ENCODE data around the gene POMP.

The POMP gene

DNA sequence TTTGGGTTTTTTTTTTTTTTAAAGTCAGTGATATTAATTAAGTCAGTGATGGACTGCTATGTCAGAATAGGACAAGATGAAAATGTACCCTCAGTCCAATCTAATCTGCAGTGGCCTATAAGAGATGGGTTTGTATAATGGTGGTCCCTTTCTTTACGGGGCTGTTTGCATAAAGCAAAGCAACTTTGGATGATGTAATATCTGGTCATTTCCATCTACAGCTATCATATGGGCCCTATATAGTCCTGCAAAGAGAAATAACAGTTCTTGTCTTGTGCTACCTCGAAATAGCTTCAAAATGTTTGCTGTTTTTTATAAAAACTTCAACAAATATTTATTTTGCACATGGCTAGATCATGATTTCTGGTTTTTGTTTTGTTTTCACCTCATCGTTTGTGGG, 20.2 kb upstream of the POMP start:
- TF ChIP-seq ZFX (IDR thresholded peaks at IDR 0.05; ENCODE audit: borderline replicate concordance), result no peak
- TF ChIP-seq, protein P1, sequence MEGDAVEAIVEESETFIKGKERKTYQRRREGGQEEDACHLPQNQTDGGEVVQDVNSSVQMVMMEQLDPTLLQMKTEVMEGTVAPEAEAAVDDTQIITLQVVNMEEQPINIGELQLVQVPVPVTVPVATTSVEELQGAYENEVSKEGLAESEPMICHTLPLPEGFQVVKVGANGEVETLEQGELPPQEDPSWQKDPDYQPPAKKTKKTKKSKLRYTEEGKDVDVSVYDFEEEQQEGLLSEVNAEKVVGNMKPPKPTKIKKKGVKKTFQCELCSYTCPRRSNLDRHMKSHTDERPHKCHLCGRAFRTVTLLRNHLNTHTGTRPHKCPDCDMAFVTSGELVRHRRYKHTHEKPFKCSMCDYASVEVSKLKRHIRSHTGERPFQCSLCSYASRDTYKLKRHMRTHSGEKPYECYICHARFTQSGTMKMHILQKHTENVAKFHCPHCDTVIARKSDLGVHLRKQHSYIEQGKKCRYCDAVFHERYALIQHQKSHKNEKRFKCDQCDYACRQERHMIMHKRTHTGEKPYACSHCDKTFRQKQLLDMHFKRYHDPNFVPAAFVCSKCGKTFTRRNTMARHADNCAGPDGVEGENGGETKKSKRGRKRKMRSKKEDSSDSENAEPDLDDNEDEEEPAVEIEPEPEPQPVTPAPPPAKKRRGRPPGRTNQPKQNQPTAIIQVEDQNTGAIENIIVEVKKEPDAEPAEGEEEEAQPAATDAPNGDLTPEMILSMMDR (IDR thresholded peaks at IDR 0.05), result no peak
- H3K27ac ChIP-seq, result no peak overlapping the region

DNA sequence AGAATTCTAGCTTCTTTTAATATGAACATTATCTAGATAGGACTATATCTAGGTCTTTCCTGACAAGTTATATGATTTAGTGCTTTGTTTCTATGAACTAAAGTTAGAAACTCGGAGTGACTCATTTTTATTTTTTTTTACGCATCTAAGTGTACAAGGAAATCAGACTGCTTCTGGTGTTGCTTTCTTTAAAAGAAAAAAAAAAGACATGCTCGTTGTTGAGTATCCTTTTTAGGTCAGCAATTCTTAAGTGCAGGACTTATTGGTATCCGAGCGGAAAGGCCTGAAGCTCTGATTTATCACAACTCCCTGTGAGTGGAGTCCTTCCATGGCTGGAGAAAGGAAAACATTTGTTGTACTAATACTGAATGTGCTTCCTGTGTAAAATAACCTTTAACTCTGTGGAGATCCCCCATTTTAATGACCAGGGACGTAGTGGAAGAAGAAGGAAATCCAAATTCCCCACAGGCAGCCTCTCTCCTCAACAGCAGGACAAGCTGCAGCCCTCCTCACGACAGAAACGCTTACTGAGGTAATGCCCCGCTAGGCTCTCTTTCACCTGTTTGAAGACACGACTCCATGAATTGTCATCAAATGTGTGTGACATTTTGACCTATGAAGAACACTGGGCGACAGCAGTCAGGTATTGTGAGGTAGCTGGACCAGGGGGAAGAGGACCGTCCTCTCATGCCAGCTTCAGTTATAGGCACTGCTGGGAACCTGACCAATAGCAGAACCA, 17.9 kb upstream of the POMP start:
- H3K27ac ChIP-seq, result no peak overlapping the region
- TF ChIP-seq ZFX (IDR thresholded peaks at IDR 0.05; ENCODE audit: borderline replicate concordance), result no peak
- TF ChIP-seq, protein P1 (IDR thresholded peaks at IDR 0.05), result no peak

DNA sequence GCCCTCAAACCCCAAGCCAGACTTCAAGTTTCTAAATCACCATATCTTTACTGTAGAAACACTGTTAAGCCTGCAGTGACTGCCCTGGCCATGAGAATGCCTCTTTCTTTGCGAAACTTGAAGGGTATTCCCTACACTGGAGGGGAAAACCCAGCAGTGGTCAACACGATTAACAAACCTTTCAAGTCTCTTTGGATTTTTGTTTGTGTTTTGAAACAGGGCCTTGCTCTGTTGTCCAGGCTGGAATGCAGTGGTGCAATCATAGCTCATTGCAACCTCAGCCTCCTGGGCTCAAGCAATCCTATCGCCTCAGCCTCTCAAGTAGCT, 17.4 kb upstream of the POMP start:
- no peak overlapping the region for H3K27ac ChIP-seq
- no peak for TF ChIP-seq ZFX (IDR thresholded peaks at IDR 0.05; ENCODE audit: borderline replicate concordance)
- TF ChIP-seq, protein P1 (IDR thresholded peaks at IDR 0.05), result no peak

DNA sequence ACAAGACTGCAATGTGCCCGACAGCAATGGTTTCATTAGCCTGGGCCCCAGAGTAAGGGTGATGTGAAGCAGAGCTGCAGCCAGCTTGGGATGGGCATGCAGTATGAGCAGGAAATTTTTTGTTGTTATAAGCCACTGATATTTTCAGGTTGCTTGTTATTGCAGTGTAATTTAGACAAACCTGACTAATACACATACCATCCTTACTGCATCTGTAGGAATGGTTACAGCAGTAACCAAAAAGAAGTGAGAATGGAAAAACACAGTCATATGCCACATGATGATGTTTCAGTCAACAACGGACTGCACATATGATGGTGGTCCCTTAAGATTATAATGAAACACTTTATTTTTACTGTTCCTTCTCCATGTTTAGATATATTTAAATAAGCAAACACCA, 8.6 kb upstream of the POMP start:
- no peak overlapping the region for H3K27ac ChIP-seq
- TF ChIP-seq, protein P1 (IDR thresholded peaks at IDR 0.05), result no peak
- TF ChIP-seq ZFX (IDR thresholded peaks at IDR 0.05; ENCODE audit: borderline replicate concordance), result no peak

DNA sequence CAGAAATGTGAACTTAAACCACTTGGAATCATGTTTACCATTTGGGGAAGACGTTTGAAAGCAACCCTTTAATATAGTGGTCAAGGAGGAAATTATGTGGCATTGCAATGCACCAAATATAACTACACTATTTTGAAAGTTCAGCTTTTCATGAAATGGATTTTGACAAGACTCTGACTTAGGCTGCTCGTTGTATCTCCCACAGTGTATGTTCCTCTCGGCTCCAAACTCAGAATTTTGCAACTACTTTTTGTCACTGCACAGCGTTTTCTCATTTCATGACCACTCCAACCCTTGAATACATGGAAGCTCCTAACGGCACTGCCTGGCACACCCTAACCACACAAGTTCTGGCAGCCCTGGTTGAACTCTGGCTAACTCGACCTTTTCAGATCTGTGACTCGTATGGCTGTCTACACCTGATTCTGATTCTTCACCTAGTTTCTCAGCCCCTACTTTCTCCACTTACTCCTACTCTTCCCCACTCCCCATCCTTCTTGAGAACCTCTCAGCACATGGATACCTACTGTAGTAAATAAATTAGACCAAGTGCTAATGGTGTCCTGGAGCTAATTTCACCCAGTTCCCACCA, 7.0 kb upstream of the POMP start:
- TF ChIP-seq, protein P1 (IDR thresholded peaks at IDR 0.05), result no peak
- no peak for TF ChIP-seq ZFX (IDR thresholded peaks at IDR 0.05; ENCODE audit: borderline replicate concordance)
- H3K27ac ChIP-seq, result no peak overlapping the region

DNA sequence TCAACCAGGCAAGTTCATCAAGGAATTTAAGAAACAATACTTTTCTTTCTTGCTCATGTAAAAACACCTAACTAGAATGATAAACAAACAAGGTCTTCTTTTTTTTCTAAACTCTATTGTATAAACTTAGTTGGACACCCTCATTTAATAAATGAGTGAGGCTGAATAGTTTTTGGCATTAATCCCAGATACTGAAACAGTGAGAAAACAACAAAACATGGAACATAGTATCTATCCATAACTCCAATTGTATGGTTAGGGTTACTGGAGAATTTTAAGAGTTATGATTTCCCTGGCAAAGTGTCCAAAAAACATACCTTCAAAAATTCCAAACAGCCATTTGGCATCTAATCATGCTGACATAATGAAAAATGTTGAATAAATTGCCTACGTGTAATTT, 5.8 kb upstream of the POMP start:
- no peak overlapping the region for H3K27ac ChIP-seq
- TF ChIP-seq, protein P1 (IDR thresholded peaks at IDR 0.05), result no peak
- no peak for TF ChIP-seq ZFX (IDR thresholded peaks at IDR 0.05; ENCODE audit: borderline replicate concordance)

DNA sequence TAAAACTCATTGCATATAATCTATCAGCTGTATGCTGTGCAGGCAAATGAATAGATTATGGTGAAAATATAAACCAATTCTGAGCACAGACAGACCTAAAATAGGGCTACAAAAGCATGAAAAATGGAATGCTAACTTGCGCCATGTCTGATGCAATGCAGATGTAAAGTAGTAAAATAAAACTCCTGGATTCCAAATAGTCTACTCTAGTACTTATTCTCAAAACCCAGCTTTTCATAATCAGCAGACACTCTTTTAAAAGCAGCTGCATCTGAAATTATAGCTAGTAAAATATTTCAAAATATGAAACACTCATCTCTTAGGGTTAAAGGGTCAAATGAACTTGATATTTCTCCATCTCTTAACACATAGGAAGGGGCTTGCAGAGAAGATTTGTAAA, 4.7 kb upstream of the POMP start:
- H3K27ac ChIP-seq, result no peak overlapping the region
- TF ChIP-seq, protein P1 (IDR thresholded peaks at IDR 0.05), result no peak
- TF ChIP-seq ZFX (IDR thresholded peaks at IDR 0.05; ENCODE audit: borderline replicate concordance), result no peak

Measured in 22Rv1 (cell line).